Rectal smooth muscle tissue (tissue), 1 donor: Measurements from ENCODE around the gene NLK.

Source experiments
- H3K27ac ChIP-seq: one replicate; pipeline ENCODE4 v1.7.0; 2013; ENCODE audit warnings: low read depth, low read length, inconsistent platforms
- H3K27me3 ChIP-seq: one replicate; pipeline ENCODE4 v1.7.0; 2013; ENCODE audit warnings: low read length; ENCODE audit not compliant: control insufficient read depth, insufficient read depth
- H3K36me3 ChIP-seq: one replicate; pipeline ENCODE4 v1.7.0; 2013; ENCODE audit warnings: low read length; ENCODE audit not compliant: control insufficient read depth, insufficient read depth
- H3K4me1 ChIP-seq: one replicate; pipeline ENCODE4 v1.7.0; 2013; ENCODE audit warnings: low read length; ENCODE audit not compliant: control insufficient read depth, insufficient read depth
- H3K4me3 ChIP-seq: one replicate; pipeline ENCODE4 v1.7.0; 2013; ENCODE audit warnings: low read length
- H3K9ac ChIP-seq: one replicate; pipeline ENCODE4 v1.7.0; 2013; ENCODE audit warnings: low read length

NLK gene

GRCh38 chr17:28105501-28105900 is 63.0 kb downstream of the NLK start:
- H3K4me3 ChIP-seq: no peak overlapping the region
- H3K36me3 ChIP-seq: no peaks in the 10 kb centered on the region
- H3K4me1 ChIP-seq: no peaks in the 10 kb centered on the region
- H3K27me3 ChIP-seq: no peaks in the 10 kb centered on the region
- no peak overlapping the region for H3K27ac ChIP-seq
- no peak overlapping the region for H3K9ac ChIP-seq

- Histone ChIP-seq H3K27ac (no peak overlapping the region), H3K4me1 (no peaks in the 10 kb centered on the region), H3K4me3 (no peak overlapping the region), H3K9ac (no peak overlapping the region), H3K36me3 (no peaks in the 10 kb centered on the region), H3K27me3 (no peaks in the 10 kb centered on the region)
Measured at GRCh38 chr17:28110184-28110583, 67.7 kb downstream of the NLK start.

- Histone ChIP-seq H3K4me3 (no peak overlapping the region), H3K27me3 (no peaks in the 10 kb centered on the region), H3K36me3 (no peaks in the 10 kb centered on the region), H3K27ac (no peak overlapping the region), H3K9ac (no peak overlapping the region), H3K4me1 (no peaks in the 10 kb centered on the region)
Measured at GRCh38 chr17:28112181-28112580, 69.7 kb downstream of the NLK start.

GRCh38 chr17:28112606-28113005 is 70.1 kb downstream of the NLK start:
- no peaks in the 10 kb centered on the region for H3K4me1 ChIP-seq
- H3K27me3 ChIP-seq: no peaks in the 10 kb centered on the region
- no peak overlapping the region for H3K9ac ChIP-seq
- H3K4me3 ChIP-seq: no peak overlapping the region
- no peaks in the 10 kb centered on the region for H3K36me3 ChIP-seq
- no peak overlapping the region for H3K27ac ChIP-seq

- H3K27me3 ChIP-seq: no peaks in the 10 kb centered on the region
- H3K27ac ChIP-seq: no peak overlapping the region
Measured at GRCh38 chr17:28113269-28113668, 70.8 kb downstream of the NLK start.

GRCh38 chr17:28115046-28115445 is 72.6 kb downstream of the NLK start:
- H3K27me3 ChIP-seq: no peaks in the 10 kb centered on the region
- H3K27ac ChIP-seq: no peak overlapping the region
- no peaks in the 10 kb centered on the region for H3K36me3 ChIP-seq
- H3K4me1 ChIP-seq: no peaks in the 10 kb centered on the region
- no peak overlapping the region for H3K4me3 ChIP-seq
- H3K9ac ChIP-seq: no peak overlapping the region

More at GRCh38 chr17:28113269-28113668, 70.8 kb downstream of the NLK start:
- no peaks in the 10 kb centered on the region for H3K4me1 ChIP-seq
- no peak overlapping the region for H3K4me3 ChIP-seq
- H3K36me3 ChIP-seq: no peaks in the 10 kb centered on the region
- H3K9ac ChIP-seq: no peak overlapping the region

DNA sequence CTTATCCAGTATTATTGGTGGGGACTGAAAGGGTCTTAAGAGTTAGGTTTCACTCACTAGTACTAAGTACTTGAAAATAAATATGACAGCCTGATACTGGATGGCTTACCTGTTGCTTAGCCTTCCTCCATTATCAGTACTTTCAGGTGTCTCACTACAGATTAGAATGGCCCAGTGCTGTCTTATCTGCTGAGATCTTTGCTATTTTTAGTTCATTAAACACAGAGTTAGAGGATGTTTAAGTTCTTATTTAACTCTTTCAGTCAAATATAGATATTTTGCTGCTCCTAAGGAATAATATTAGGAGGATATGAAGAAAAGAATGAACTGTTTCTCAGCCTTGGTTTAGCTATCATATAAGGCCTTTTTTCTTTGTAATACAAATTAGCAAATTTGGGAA is 74.8 kb downstream of the NLK start:
- Histone ChIP-seq H3K4me3 (no peak overlapping the region), H3K27ac (no peak overlapping the region), H3K36me3 (no peaks in the 10 kb centered on the region), H3K9ac (no peak overlapping the region), H3K4me1 (no peaks in the 10 kb centered on the region), H3K27me3 (no peaks in the 10 kb centered on the region)

GRCh38 chr17:28118362-28118761 is 75.9 kb downstream of the NLK start:
- no peaks in the 10 kb centered on the region for H3K36me3 ChIP-seq
- no peaks in the 10 kb centered on the region for H3K27me3 ChIP-seq
- no peak overlapping the region for H3K4me3 ChIP-seq
- H3K27ac ChIP-seq: no peak overlapping the region
- no peaks in the 10 kb centered on the region for H3K4me1 ChIP-seq
- H3K9ac ChIP-seq: no peak overlapping the region

DNA sequence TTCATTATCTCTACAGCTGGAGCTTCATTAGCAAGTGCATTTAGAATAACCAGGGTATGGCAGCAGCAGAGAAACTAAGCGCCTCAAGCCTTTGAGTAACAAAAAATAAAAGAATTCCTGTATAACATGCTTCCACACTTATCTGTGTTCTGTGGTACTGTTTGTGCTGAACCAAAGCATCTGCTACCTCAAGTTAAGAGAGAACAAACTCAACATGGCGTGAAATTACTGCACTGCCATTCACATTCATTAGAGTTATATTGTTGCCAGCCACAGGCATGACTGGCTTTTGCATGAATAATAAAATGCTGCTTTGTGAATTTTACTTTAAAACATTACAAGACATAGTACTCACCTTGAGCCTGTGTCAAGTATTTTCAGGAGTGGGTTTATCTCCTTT is 76.6 kb downstream of the NLK start:
- Histone ChIP-seq H3K9ac (no peak overlapping the region), H3K27me3 (no peaks in the 10 kb centered on the region), H3K27ac (no peak overlapping the region), H3K36me3 (no peaks in the 10 kb centered on the region), H3K4me3 (no peak overlapping the region), H3K4me1 (no peaks in the 10 kb centered on the region)

DNA sequence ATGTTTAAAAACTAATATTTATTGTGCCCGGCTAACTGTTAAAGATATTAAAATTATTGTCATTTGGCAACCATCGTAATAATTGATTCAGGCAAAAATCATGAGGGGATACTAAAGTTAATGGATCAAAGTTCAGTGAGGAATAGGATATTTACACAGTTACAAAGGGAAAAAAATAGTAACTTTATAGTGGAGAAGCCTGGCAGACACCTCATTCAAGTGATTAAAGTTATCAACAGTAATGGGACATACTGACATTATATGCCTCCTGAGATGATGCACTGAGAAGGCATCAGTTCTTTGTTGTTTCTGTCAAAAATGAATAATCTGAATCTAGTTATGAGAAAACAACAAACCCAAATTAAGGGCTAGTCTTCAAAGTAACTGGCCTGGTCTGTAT is 77.1 kb downstream of the NLK start:
- no peaks in the 10 kb centered on the region for H3K4me1 ChIP-seq
- H3K4me3 ChIP-seq: no peak overlapping the region
- no peak overlapping the region for H3K9ac ChIP-seq
- H3K27me3 ChIP-seq: no peaks in the 10 kb centered on the region
- H3K27ac ChIP-seq: no peak overlapping the region
- H3K36me3 ChIP-seq: no peaks in the 10 kb centered on the region

DNA sequence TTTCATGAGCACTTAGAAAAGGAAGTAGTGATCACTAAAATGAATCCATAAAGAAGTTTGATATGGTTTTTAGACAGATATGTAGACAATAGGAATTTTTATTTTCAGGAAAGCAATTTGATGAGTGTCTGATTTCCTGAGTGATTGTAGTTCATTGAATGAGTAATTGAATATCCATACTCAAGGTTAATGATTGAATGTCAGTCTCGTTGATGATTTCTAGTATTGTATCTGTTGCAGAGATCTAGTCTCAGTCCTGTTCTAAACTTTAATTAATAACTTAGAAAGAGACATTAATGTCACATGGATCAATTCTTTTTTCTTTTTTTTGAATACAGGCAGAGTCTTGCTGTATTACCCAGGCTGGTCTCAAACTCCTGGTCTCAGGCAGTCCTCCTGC is 78.3 kb downstream of the NLK start:
- H3K4me3 ChIP-seq: no peak overlapping the region
- H3K4me1 ChIP-seq: no peaks in the 10 kb centered on the region
- H3K27me3 ChIP-seq: no peaks in the 10 kb centered on the region
- H3K36me3 ChIP-seq: no peaks in the 10 kb centered on the region
- no peak overlapping the region for H3K9ac ChIP-seq
- no peak overlapping the region for H3K27ac ChIP-seq

DNA sequence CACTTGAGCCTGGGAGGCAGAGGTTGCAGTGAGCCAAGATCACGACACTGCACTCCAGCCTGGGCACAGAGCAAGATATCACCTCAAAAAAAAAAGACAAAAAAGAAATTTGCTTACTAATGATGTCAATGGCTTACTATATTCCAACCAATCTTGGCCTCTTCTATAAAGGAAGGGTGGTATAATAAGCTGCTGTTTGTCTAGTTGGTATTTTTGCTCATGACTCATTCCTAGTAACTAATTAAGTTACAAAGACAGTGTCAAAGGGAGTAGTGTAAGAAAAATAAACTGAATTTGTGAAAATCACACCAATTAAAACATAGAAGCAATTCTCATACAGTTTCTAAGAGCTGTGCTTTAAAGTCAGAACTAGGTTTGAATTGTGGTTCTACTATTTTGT is 82.5 kb downstream of the NLK start:
- H3K27me3 ChIP-seq: no peaks in the 10 kb centered on the region
- no peak overlapping the region for H3K9ac ChIP-seq
- no peak overlapping the region for H3K4me3 ChIP-seq
- H3K36me3 ChIP-seq: no peaks in the 10 kb centered on the region
- no peak overlapping the region for H3K27ac ChIP-seq
- H3K4me1 ChIP-seq: no peaks in the 10 kb centered on the region

DNA sequence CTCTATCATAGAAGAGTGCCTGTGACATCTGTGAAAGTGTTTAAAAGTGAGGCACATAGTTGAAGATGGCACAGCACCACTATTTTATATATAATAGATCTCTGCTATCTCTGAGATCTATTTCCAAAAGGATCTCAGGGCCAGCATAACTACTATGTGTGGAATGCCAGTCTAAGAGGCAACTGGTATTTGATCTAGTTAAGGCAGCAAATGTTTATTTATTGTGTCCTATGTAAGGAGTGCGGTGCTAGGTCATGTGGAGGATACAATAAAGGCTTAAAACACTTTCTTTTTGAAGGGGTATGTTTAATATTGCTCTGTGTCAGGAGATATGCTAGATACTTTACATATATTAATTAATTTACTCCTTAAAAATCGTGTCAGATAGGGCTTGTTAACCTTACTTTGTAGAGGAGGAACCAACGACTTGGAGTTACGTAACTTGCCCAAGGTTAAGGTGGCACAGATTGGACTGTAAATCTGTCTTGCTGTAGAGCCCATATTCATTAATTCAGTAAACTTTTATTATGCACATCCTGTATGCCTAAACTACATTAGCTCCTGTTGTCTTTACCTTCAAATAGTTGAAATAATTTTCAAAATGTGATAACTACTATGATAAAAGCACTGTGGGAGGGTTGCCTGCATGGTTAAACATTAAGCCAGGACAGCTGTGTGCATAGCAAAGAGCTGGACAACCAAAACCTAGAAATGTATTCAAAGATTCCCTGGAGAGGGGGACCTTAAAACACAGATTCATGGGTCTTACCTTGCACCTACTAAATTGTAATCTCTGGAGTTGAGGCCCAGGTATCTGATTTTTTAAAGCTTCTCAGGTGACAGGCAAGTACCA is 83.3 kb downstream of the NLK start:
- Histone ChIP-seq H3K9ac (no peak overlapping the region), H3K27ac (no peak overlapping the region)

More for the DNA sequence above, 83.3 kb downstream of the NLK start:
- H3K4me1 ChIP-seq: no peaks in the 10 kb centered on the region
- H3K36me3 ChIP-seq: no peaks in the 10 kb centered on the region
- H3K27me3 ChIP-seq: no peaks in the 10 kb centered on the region
- H3K4me3 ChIP-seq: no peak overlapping the region
